Liver (tissue), 9 donors: ENCODE measurements around the gene TPX2. TPM values are rescaled to one million over a fixed set of nuclear protein-coding genes. Genes with fewer than 3 reads are reported as not detected.

Source experiments
- DNase-seq: peaks from one replicate; pipeline ENCODE4 v3.0.0-alpha.2; 2017; ENCODE audit warnings: low spot score
- H3K27ac ChIP-seq, 2 donors: one replicate each; pipeline ENCODE4 v1.7.0; 2013; ENCODE audit warnings: inconsistent platforms in 2 of 2, low read length in 2 of 2, control low read depth in 1 of 2, low read depth in 1 of 2, mild to moderate bottlenecking in 1 of 2
- H3K27me3 ChIP-seq, 4 donors: one replicate each; pipeline versions ENCODE4 v1.6.1 to v1.7.0; 2013; ENCODE audit warnings: low read length in 3 of 4, inconsistent platforms in 1 of 4, mild to moderate bottlenecking in 1 of 4, moderate library complexity in 1 of 4; ENCODE audit not compliant: control insufficient read depth in 4 of 4, insufficient read depth in 4 of 4
- H3K36me3 ChIP-seq, 4 donors: one replicate each; pipeline versions ENCODE4 v1.6.1 to v1.7.0; 2013; ENCODE audit warnings: low read length in 3 of 4, mild to moderate bottlenecking in 3 of 4, low read depth in 1 of 4, moderate library complexity in 1 of 4; ENCODE audit not compliant: control insufficient read depth in 4 of 4, insufficient read depth in 3 of 4
- H3K4me1 ChIP-seq, 4 donors: one replicate each; pipeline versions ENCODE4 v1.6.1 to v1.7.0; 2013; ENCODE audit warnings: low read length in 3 of 4, mild to moderate bottlenecking in 3 of 4, moderate library complexity in 1 of 4; ENCODE audit not compliant: control insufficient read depth in 4 of 4, insufficient read depth in 4 of 4
- H3K4me3 ChIP-seq, 3 donors: one replicate each; pipeline versions ENCODE4 v1.6.1 to v1.7.0; 2013; ENCODE audit warnings: low read length in 3 of 3, control low read depth in 1 of 3, low read depth in 1 of 3, mild to moderate bottlenecking in 1 of 3
- H3K9ac ChIP-seq, 2 donors: one replicate each; pipeline ENCODE4 v1.7.0; 2013; ENCODE audit warnings: low read length in 2 of 2, mild to moderate bottlenecking in 2 of 2, moderate library complexity in 2 of 2, control low read depth in 1 of 2, low read depth in 1 of 2
- H3K9me3 ChIP-seq, 4 donors: one replicate each; pipeline versions ENCODE4 v1.6.1 to v1.7.0; 2013; ENCODE audit warnings: low read length in 3 of 4; ENCODE audit not compliant: control insufficient read depth in 4 of 4
- EGR1 ChIP-seq, 2 donors: IDR thresholded peaks; 2 replicates each; pipeline ENCODE4 v1.6.1; 2016 to 2018; ENCODE audit warnings: antibody characterized with exemption in 2 of 2, low read depth in 2 of 2
- FOXA1 ChIP-seq: IDR thresholded peaks from 2 replicates; pipeline ENCODE4 v1.6.1; 2016; ENCODE audit warnings: antibody characterized with exemption
- FOXA2 ChIP-seq: IDR thresholded peaks from 2 replicates; pipeline ENCODE4 v1.6.1; 2016; ENCODE audit warnings: antibody characterized with exemption
- GABPA ChIP-seq, 2 donors: IDR thresholded peaks in 1 of 2; conservative IDR thresholded peaks in 1 of 2; 2 replicates each; pipeline ENCODE4 v1.6.1; 2016; ENCODE audit warnings: antibody characterized with exemption in 2 of 2, mild to moderate bottlenecking in 1 of 2, moderate library complexity in 1 of 2
- HNF4A ChIP-seq, 2 donors: conservative IDR thresholded peaks; 2 replicates each; pipeline ENCODE4 v1.6.1; 2016; ENCODE audit warnings: antibody characterized with exemption in 2 of 2, mild to moderate bottlenecking in 2 of 2
- JUND ChIP-seq, 2 donors: IDR thresholded peaks; 2 replicates each; pipeline ENCODE4 v1.6.1; 2016; ENCODE audit warnings: antibody characterized with exemption in 2 of 2
- NR2F2 ChIP-seq: IDR thresholded peaks from 2 replicates; pipeline ENCODE4 v1.6.1; 2016; ENCODE audit warnings: antibody characterized with exemption
- RAD21 ChIP-seq, 2 donors: IDR thresholded peaks; 2 replicates each; pipeline ENCODE4 v1.6.1; 2016; ENCODE audit warnings: antibody characterized with exemption in 2 of 2, mild to moderate bottlenecking in 2 of 2
- SP1 ChIP-seq: IDR thresholded peaks from 2 replicates; pipeline ENCODE4 v1.6.1; 2018; ENCODE audit warnings: antibody characterized with exemption, mild to moderate bottlenecking
- TAF1 ChIP-seq: conservative IDR thresholded peaks from 2 replicates; pipeline ENCODE4 v1.6.1; 2016; ENCODE audit warnings: antibody characterized with exemption, mild to moderate bottlenecking
- YY1 ChIP-seq: IDR thresholded peaks from 2 replicates; pipeline ENCODE4 v1.6.1; 2016; ENCODE audit warnings: antibody characterized with exemption, mild to moderate bottlenecking
- WGBS: extraction: QIAGEN DNeasy Blood & Tissue Kit; methylation state at CpG from one replicate; pipeline ENCODE4 v1.1.7; 2013; 5-methylcytosine and 5-hydroxymethylcytosine counted together
- polyA plus RNA-seq, 2 donors: library from polyadenylated mRNA; stranded (reverse) in 1 of 2; unstranded in 1 of 2; fragments of 200-250 nt in 1 of 2; fragments of >200 nt in 1 of 2; fragmentation: Nextera tagmentation in 1 of 2; extraction: Ambion mirVana in 1 of 2; gene quantifications; one replicate each; pipeline versions ENCODE4 v1.2.1 to v1.2.3, GENCODE V29; 2013 to 2015
- total RNA-seq, 2 donors: library from RNA; depleted of rRNA; stranded (reverse); fragments of >200 nt; gene quantifications; one replicate each; pipeline ENCODE4 v1.2.3, GENCODE V29; 2014
- TF ChIP-seq, protein P1 (sequence below): fragments of 150-350 bp; IDR thresholded peaks from 2 replicates; pipeline ENCODE4 v1.5.1; 2017; ENCODE audit warnings: improper control_type of control experiment, low read depth, low read length; ENCODE audit not compliant: missing input control
- TF ChIP-seq, protein P2 (sequence below): IDR thresholded peaks from 2 replicates; pipeline ENCODE4 v1.6.1; 2016; ENCODE audit warnings: antibody characterized with exemption
- TF ChIP-seq, protein P3 (sequence below): IDR thresholded peaks from 2 replicates; pipeline ENCODE4 v1.6.1; 2016; ENCODE audit warnings: antibody characterized with exemption
- donor health status: healthy.
- donor health status: healthy.
- donor health status: healthy.
- donor health status: healthy.
- donor health status: healthy.

TPX2 gene
- total and polyA plus RNA-seq, 4 donors = 1.1 to 40.8 (median 2.4) TPM

DNA sequence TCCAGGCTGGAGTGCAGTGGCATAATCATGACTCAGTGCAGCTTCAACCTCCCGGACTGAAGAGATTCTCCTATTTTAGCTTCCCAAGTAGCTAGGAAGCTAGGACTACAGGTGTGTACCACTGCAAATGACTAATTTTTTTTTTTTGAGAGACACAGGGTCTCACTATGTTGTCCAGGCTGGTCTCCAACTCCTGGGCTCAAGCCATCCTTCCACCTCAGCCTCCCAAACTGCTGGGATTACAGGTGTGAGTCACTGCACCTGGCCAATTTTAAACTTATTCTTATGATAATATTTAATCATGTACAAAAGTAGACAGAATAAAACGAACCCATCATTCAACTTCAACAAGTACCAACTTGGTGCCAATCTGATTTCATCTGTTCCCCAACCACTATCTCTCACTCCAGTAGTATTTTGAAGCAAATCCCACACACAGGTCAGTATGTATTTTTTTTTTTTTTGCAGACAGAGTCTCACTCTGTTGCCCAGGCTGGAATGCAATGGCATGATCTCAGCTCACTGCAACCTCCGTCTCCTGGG is 48.9 kb upstream of the TPX2 start:
- Histone ChIP-seq H3K4me1 (peaks cover 3 to 7% (median 4%) of the 10 kb centered on the region in 4 donors), H3K27me3 (no peaks in the 10 kb centered on the region), H3K36me3 (peaks cover 0 to 20% (median 6%) of the 10 kb centered on the region in 4 donors), H3K4me3 (no peak overlapping the region), H3K9me3 (no peaks in the 10 kb centered on the region), H3K9ac (no peak overlapping the region), H3K27ac (no peak overlapping the region)
- no peak for DNase-seq
- WGBS = 93% methylated on average over 3 of the region's 3 CpGs
- TF ChIP-seq RAD21 (IDR thresholded peaks at IDR 0.05) (no peak), FOXA2 (no peak), SP1 (no peak), GABPA (IDR thresholded peaks at IDR 0.05 in 1 of 2, conservative IDR thresholded peaks at IDR 0.05 in 1 of 2) (no peak), NR2F2 (no peak), YY1 (no peak), JUND (IDR thresholded peaks at IDR 0.05) (no peak), FOXA1 (no peak), EGR1 (IDR thresholded peaks at IDR 0.05; ENCODE audit: low read depth in 2 of 2) (no peak)
- TF ChIP-seq, protein P1, sequence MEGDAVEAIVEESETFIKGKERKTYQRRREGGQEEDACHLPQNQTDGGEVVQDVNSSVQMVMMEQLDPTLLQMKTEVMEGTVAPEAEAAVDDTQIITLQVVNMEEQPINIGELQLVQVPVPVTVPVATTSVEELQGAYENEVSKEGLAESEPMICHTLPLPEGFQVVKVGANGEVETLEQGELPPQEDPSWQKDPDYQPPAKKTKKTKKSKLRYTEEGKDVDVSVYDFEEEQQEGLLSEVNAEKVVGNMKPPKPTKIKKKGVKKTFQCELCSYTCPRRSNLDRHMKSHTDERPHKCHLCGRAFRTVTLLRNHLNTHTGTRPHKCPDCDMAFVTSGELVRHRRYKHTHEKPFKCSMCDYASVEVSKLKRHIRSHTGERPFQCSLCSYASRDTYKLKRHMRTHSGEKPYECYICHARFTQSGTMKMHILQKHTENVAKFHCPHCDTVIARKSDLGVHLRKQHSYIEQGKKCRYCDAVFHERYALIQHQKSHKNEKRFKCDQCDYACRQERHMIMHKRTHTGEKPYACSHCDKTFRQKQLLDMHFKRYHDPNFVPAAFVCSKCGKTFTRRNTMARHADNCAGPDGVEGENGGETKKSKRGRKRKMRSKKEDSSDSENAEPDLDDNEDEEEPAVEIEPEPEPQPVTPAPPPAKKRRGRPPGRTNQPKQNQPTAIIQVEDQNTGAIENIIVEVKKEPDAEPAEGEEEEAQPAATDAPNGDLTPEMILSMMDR = no peak
- TF ChIP-seq, protein P2, sequence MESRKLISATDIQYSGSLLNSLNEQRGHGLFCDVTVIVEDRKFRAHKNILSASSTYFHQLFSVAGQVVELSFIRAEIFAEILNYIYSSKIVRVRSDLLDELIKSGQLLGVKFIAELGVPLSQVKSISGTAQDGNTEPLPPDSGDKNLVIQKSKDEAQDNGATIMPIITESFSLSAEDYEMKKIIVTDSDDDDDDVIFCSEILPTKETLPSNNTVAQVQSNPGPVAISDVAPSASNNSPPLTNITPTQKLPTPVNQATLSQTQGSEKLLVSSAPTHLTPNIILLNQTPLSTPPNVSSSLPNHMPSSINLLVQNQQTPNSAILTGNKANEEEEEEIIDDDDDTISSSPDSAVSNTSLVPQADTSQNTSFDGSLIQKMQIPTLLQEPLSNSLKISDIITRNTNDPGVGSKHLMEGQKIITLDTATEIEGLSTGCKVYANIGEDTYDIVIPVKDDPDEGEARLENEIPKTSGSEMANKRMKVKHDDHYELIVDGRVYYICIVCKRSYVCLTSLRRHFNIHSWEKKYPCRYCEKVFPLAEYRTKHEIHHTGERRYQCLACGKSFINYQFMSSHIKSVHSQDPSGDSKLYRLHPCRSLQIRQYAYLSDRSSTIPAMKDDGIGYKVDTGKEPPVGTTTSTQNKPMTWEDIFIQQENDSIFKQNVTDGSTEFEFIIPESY = no peak

DNA sequence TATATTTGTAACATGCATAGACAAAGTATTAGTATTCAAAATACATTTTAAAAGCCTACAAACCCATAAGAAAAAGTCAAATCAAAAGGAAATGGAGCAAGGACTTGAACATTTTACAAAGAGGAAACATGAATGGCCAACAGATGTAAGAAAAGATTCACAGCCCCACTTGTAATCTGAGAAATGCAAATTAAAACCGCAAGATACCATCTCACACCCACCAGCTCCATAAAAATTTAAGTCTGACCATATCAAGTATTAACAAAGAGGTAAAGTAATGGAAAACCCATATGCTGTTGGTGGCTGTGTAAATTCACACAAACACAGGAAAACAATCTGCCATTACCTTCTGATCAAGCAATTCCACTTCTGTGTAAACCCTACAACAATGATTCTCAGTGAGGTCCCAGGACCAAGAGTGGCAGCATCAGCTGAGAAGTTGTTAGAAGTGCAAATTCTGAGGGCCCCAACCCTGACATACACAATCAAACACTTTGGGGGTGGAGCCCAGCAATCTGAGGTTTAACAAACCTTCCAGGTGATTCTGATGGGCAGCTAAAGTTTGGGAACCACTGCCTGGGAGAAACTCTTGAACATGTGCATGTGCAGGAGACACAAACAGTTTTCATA is 47.3 kb upstream of the TPX2 start:
- Histone ChIP-seq H3K27me3 (no peaks in the 10 kb centered on the region), H3K36me3 (peaks cover 0 to 12% (median 4%) of the 10 kb centered on the region in 4 donors), H3K9me3 (no peaks in the 10 kb centered on the region), H3K4me1 (peaks cover 8 to 21% (median 13%) of the 10 kb centered on the region in 4 donors), H3K4me3 (no peak overlapping the region), H3K9ac (no peak overlapping the region), H3K27ac (no peak overlapping the region)
- no peak for DNase-seq
- 67% methylated on average over 1 of the region's 1 CpG for WGBS
- TF ChIP-seq SP1 = no peak
- TF ChIP-seq FOXA2 = no peak
- no peak for TF ChIP-seq YY1
- TF ChIP-seq HNF4A (conservative IDR thresholded peaks at IDR 0.05) = no peak
- TF ChIP-seq FOXA1 = no peak
- TF ChIP-seq EGR1 (IDR thresholded peaks at IDR 0.05; ENCODE audit: low read depth in 2 of 2) = no peak
- TF ChIP-seq GABPA (IDR thresholded peaks at IDR 0.05 in 1 of 2, conservative IDR thresholded peaks at IDR 0.05 in 1 of 2) = no peak
- no peak for TF ChIP-seq TAF1
- no peak for TF ChIP-seq RAD21 (IDR thresholded peaks at IDR 0.05)
- TF ChIP-seq, protein P3, sequence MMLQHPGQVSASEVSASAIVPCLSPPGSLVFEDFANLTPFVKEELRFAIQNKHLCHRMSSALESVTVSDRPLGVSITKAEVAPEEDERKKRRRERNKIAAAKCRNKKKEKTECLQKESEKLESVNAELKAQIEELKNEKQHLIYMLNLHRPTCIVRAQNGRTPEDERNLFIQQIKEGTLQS = no peak
